Measurements from ENCODE around the gene KCTD13. TPM values are rescaled to one million over a fixed set of nuclear protein-coding genes. Genes with fewer than 3 reads are reported as not detected.

The KCTD13 gene
- total RNA-seq, 1 donor = 8.2 TPM

GRCh38 chr16:29862884-29863668, 63.0 kb downstream of the KCTD13 start, which contains the start of gene CDIPT:
Gene CDIPT, minus strand, starts transcription at chr16:29863226. Its CDS starts 369 bp downstream, at chr16:29862857.
- peak within 1 kb of the TSS; percentile 88 for H3K4me3 ChIP-seq (ENCODE audit: low read depth, low read length)
- TF ChIP-seq CTCF (IDR thresholded peaks at IDR 0.05; ENCODE audit: insufficient read depth, low read depth, low read length) = peak; percentile 62

GRCh38 chr16:29862383-29862883, 63.6 kb downstream of the KCTD13 start:
- peak; percentile 30 for TF ChIP-seq CTCF (IDR thresholded peaks at IDR 0.05; ENCODE audit: insufficient read depth, low read depth, low read length)
- DNase-seq (ENCODE audit: low read depth) = peak; percentile 21

More at GRCh38 chr16:29862884-29863668, 63.0 kb downstream of the KCTD13 start, which contains the start of gene CDIPT:
- peak; percentile 99 for DNase-seq (ENCODE audit: low read depth)

GRCh38 chr16:29860218-29860617, 65.8 kb downstream of the KCTD13 start:
- no peak overlapping the region for H3K4me3 ChIP-seq (ENCODE audit: low read depth, low read length)
- no peak for DNase-seq (ENCODE audit: low read depth)
- no peak for TF ChIP-seq CTCF (IDR thresholded peaks at IDR 0.05; ENCODE audit: insufficient read depth, low read depth, low read length)

More at GRCh38 chr16:29862383-29862883, 63.6 kb downstream of the KCTD13 start:
- peak overlapping the region; percentile 88 for H3K4me3 ChIP-seq (ENCODE audit: low read depth, low read length)

GRCh38 chr16:29858974-29859373, 67.1 kb downstream of the KCTD13 start:
- no peak overlapping the region for H3K4me3 ChIP-seq (ENCODE audit: low read depth, low read length)
- no peak for TF ChIP-seq CTCF (IDR thresholded peaks at IDR 0.05; ENCODE audit: insufficient read depth, low read depth, low read length)
- no peak for DNase-seq (ENCODE audit: low read depth)

GRCh38 chr16:29858149-29858849, 67.7 kb downstream of the KCTD13 start:
- TF ChIP-seq CTCF (IDR thresholded peaks at IDR 0.05; ENCODE audit: insufficient read depth, low read depth, low read length) = no peak
- no peak overlapping the region for H3K4me3 ChIP-seq (ENCODE audit: low read depth, low read length)
- no peak for DNase-seq (ENCODE audit: low read depth)

- peak; percentile 96 for DNase-seq (ENCODE audit: low read depth)
- no peak overlapping the region for H3K4me3 ChIP-seq (ENCODE audit: low read depth, low read length)
- no peak for TF ChIP-seq CTCF (IDR thresholded peaks at IDR 0.05; ENCODE audit: insufficient read depth, low read depth, low read length)
Observed at GRCh38 chr16:29857133-29857760, 68.8 kb downstream of the KCTD13 start.
